ENCODE results near the gene GUCY1A1. TPM values are rescaled to one million over a fixed set of nuclear protein-coding genes. Genes with fewer than 3 reads are reported as not detected.

The GUCY1A1 gene
- total and polyA plus RNA-seq, 2 donors: 4.8 to 104 TPM

DNA sequence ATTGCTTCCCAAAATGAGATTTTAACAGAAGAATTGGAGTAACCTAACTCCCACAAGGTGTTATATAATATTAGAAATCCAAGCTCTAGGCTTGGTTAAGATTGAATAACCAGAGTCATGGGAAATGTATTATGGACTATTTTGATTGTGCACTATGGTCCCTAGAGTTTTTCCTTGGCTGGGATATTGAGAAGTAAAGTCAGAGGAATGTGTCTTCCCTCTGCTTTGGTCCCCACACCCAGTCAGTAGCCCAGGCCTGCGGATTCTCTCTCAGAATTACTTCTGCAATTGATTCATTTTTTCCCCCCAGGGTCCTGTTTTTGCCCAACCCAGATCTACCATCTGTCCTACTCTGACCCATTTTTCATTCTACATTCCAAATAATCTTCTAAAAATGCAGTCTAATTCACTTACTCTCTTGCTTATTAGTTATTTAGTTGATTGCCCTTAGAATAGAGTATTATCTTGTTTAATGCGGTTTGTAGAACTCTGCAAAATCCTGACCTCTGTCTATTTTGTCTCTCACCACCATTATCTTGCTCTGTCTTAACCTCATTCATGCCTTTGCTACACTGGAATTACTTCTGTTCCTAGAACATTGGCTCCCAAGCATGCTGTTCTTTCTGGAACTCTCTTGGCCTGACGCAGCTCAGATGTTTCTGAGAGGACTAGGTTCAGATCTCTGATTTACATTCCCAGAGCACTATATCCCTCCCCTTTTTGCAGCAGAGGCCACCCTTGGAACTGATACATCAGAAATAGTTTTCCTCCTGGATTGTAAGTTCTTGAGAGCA lies 23.6 kb downstream of the GUCY1A1 start:
- no peak for DNase-seq (ENCODE audit: extremely low spot score)
- Histone ChIP-seq H3K27ac (ENCODE audit: low read depth) (no peak overlapping the region), H3K4me1 (ENCODE audit: insufficient read depth) (no peaks in the 10 kb centered on the region), H3K36me3 (ENCODE audit: insufficient read depth) (no peaks in the 10 kb centered on the region), H3K4me3 (ENCODE audit: low read depth, low read length) (no peak overlapping the region)
- 88% methylated on average over 3 of the region's 3 CpGs for WGBS

DNA sequence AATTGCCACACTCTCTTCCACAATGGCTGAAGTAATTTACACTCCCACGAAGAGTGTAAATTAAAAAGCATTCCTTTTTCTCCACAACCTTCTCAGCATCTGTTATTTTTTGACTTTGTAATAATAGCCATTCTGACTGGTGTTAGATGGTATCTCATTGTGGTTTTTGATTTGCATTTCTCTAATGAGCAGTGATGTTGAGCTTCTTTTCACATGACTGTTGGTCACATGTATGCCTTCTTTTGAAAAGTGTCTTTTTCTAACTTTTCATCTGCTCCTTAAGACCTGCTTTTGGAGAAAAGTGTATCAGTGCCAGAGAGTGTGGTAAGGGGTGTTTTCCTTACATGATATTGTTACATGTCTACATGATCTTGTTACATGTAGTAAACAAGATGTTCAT lies 25.7 kb downstream of the GUCY1A1 start:
- 92% methylated on average over 1 of the region's 1 CpG for WGBS

DNA sequence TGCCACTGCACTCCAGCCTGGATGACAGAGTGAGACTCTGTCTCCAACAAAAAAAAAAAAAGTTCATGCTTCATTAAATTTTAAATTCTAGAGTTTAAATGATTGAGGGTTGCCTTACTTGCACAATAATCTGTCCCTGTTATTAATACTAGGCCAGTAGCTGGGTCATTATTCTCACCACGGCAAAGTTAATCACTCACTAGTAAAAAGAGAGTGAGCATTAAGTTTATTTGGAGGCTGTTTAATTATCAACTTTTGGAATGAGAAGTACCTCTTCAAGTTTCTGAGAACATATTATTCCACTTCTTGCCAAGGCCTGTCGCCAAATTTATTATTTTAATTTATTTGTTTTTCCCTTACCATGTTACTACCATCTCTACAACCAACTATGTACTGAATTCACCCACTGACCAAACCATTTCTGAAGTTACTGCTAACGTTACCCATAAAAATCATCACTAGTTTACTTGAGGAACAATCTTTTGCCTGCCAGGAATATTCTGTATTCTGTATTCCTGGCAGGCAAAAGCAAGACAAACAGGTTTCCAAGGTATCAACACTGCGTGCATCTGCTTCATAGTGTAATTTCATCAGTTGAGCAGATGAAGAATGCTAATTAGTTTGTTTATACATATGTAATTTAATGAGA lies 26.5 kb downstream of the GUCY1A1 start:
- H3K27ac ChIP-seq (ENCODE audit: low read depth): no peak overlapping the region
- no peaks in the 10 kb centered on the region for H3K4me1 ChIP-seq (ENCODE audit: insufficient read depth)
- H3K36me3 ChIP-seq (ENCODE audit: insufficient read depth): no peaks in the 10 kb centered on the region
- no peak overlapping the region for H3K4me3 ChIP-seq (ENCODE audit: low read depth, low read length)
- DNase-seq (ENCODE audit: extremely low spot score): no peak
- 65% methylated on average over 4 of the region's 4 CpGs for WGBS

More for the DNA sequence above, 25.7 kb downstream of the GUCY1A1 start:
- no peaks in the 10 kb centered on the region for H3K36me3 ChIP-seq (ENCODE audit: insufficient read depth)
- H3K4me3 ChIP-seq (ENCODE audit: low read depth, low read length): no peak overlapping the region
- no peak overlapping the region for H3K27ac ChIP-seq (ENCODE audit: low read depth)
- DNase-seq (ENCODE audit: extremely low spot score): no peak
- H3K4me1 ChIP-seq (ENCODE audit: insufficient read depth): no peaks in the 10 kb centered on the region

DNA sequence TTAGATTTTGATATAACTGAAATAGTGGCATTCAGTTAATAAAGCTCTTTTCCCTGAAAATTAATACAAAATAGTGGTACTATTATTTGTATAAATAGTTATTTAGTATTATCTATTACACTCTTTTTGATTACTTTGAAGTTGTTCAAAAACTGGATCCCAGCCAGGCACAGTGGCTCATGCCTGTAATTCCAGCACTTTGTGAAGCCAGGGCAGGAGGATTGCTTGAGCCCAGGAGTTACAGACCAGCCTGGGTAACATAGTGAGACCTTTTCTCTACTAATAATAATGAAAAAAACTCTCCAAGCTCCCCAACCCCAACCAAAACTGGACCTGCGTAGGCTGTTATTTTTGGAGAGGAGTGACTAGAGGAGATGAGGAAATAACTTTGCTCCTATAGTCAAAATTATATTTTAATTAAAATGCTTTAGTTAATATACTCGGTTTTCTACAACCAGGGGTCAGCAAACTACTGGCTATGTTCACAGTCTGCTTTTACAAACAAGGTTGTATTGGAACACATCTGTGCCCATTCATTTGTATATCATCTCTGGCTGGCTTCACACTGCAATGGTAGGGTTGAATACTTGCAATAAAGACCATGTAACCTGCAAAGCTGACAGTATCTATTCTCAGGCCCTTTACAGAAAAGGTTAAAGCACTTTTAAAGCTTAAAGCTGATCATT lies 27.6 kb downstream of the GUCY1A1 start:
- no peak overlapping the region for H3K27ac ChIP-seq (ENCODE audit: low read depth)
- no peak for DNase-seq (ENCODE audit: extremely low spot score)
- H3K4me1 ChIP-seq (ENCODE audit: insufficient read depth): no peaks in the 10 kb centered on the region
- 75% methylated on average over 2 of the region's 2 CpGs for WGBS
- no peak overlapping the region for H3K4me3 ChIP-seq (ENCODE audit: low read depth, low read length)
- H3K36me3 ChIP-seq (ENCODE audit: insufficient read depth): no peaks in the 10 kb centered on the region

DNA sequence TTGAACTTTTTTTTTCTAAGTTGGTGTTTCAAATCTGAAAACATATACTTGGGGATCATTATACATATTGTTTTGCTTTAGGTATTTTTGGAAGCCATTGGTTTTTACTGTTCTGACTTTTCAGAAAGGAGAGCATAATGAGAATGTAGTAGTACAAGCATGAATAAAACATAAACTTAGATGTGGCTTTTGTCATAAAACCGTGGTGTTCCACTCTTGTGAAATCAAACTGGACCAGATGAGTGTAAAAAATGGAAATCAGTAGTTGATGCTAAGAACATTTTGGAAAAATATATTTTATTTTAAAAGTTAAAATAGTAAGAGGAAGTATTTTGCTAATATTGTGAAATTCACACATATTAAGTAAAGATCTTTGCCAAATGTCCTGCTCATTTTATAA lies 29.6 kb downstream of the GUCY1A1 start:
- H3K4me1 ChIP-seq (ENCODE audit: insufficient read depth): no peaks in the 10 kb centered on the region

DNA sequence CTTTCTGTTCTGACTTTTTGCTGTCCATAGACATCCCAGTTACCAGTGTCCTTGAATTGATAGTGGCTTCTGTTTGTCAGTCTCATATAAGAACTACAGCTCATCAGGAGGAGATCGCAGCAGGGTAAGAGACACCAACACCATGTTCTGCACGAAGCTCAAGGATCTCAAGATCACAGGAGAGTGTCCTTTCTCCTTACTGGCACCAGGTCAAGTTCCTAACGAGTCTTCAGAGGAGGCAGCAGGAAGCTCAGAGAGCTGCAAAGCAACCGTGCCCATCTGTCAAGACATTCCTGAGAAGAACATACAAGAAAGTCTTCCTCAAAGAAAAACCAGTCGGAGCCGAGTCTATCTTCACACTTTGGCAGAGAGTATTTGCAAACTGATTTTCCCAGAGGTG lies 30.1 kb downstream of the GUCY1A1 start:
- WGBS: 71% methylated on average over 6 of the region's 6 CpGs
- no peak overlapping the region for H3K4me3 ChIP-seq (ENCODE audit: low read depth, low read length)
- no peak overlapping the region for H3K27ac ChIP-seq (ENCODE audit: low read depth)
- H3K4me1 ChIP-seq (ENCODE audit: insufficient read depth): no peaks in the 10 kb centered on the region
- no peaks in the 10 kb centered on the region for H3K36me3 ChIP-seq (ENCODE audit: insufficient read depth)
- DNase-seq (ENCODE audit: extremely low spot score): no peak

More for the DNA sequence above, 29.6 kb downstream of the GUCY1A1 start:
- WGBS: 78% methylated on average over 1 of the region's 1 CpG
- no peak for DNase-seq (ENCODE audit: extremely low spot score)
- H3K4me3 ChIP-seq (ENCODE audit: low read depth, low read length): no peak overlapping the region
- no peaks in the 10 kb centered on the region for H3K36me3 ChIP-seq (ENCODE audit: insufficient read depth)
- H3K27ac ChIP-seq (ENCODE audit: low read depth): no peak overlapping the region

DNA sequence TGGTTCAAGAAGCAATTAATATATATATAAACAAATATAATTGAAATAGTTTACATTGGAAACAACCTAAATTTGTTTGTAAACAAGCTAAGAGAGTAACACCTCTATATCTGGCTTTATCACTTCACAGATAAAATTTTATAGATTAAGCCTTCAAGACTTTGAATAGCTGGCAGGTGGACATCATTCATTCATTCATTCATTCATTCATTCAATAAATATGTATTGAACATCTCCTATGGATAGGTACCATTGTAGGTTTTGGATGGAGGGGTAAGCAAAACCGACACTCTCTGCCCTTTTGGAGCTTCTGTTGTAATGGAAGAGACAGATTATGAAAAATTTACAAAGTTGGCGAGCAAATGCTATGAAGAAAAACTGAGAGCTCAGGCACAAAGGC lies 35.2 kb downstream of the GUCY1A1 start:
- no peak for DNase-seq (ENCODE audit: extremely low spot score)
- no peak overlapping the region for H3K4me3 ChIP-seq (ENCODE audit: low read depth, low read length)
- 95% methylated on average over 2 of the region's 2 CpGs for WGBS
- H3K27ac ChIP-seq (ENCODE audit: low read depth): no peak overlapping the region
- H3K4me1 ChIP-seq (ENCODE audit: insufficient read depth): no peaks in the 10 kb centered on the region
- H3K36me3 ChIP-seq (ENCODE audit: insufficient read depth): no peaks in the 10 kb centered on the region

DNA sequence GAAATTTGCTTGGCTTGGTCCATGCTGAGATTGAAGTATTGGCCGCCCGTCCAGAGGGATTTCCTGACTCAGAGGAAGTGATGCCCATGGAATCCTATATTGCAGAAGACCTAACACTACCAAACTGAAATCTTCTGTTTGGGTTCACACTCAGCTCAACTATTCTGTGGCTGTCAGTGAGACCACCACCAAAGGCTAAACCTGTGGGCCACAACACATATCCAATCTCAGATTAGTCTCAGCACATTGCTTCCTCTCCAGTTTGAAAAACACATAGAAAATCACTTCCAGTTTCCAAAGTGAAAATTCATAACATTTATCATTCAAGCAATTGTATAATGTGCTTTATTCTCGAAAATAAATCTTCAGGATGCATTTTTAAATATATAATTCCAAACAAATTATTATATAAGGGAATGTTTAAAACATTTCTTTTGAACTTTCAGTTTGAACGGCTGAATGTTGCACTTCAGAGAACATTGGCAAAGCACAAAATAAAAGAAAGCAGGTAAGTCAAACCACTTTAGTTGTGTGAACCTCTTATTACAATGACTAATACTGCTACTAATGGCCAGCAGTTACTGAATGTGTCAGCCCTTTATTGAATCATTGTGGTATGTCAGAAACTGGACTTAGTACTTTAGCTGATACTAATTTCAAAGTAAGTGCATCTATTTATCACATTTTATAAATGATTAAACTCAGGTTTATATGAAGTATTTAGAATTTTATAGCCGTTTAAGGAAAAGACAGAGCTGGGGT lies 37.0 kb downstream of the GUCY1A1 start:
- H3K4me3 ChIP-seq (ENCODE audit: low read depth, low read length): no peak overlapping the region
- no peaks in the 10 kb centered on the region for H3K4me1 ChIP-seq (ENCODE audit: insufficient read depth)
- WGBS: 89% methylated on average over 5 of the region's 5 CpGs
- DNase-seq (ENCODE audit: extremely low spot score): no peak
- no peak overlapping the region for H3K27ac ChIP-seq (ENCODE audit: low read depth)
- no peaks in the 10 kb centered on the region for H3K36me3 ChIP-seq (ENCODE audit: insufficient read depth)

DNA sequence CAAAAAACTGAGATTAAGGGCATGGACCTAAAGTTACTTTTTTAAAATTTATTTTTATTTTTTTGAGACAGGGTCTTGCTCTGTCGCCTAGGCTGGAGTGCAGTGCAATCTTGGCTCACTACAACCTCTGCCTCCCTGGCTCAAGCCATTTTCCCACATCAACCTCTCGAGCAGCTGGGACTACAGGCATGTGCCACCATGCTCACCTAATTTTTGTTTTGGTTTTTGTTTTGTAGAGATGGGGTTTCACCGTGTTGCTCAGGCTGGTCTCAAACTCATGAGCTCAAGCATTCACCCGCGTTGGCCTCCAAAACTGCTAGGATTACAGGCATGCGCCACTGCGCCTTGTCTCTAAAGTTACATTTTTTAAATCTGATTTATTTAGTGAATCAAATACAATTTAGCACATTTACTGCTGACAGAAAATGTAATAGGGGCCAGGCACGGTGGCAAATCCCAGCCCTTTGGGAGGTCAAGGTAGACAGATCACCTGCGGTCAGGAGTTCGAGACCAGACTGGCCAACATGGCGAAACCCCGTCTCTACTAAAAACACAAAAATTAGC lies 38.3 kb downstream of the GUCY1A1 start:
- Histone ChIP-seq H3K4me1 (ENCODE audit: insufficient read depth) (no peaks in the 10 kb centered on the region), H3K36me3 (ENCODE audit: insufficient read depth) (no peaks in the 10 kb centered on the region), H3K27ac (ENCODE audit: low read depth) (no peak overlapping the region), H3K4me3 (ENCODE audit: low read depth, low read length) (no peak overlapping the region)
- 92% methylated on average over 12 of the region's 12 CpGs for WGBS
- no peak for DNase-seq (ENCODE audit: extremely low spot score)

DNA sequence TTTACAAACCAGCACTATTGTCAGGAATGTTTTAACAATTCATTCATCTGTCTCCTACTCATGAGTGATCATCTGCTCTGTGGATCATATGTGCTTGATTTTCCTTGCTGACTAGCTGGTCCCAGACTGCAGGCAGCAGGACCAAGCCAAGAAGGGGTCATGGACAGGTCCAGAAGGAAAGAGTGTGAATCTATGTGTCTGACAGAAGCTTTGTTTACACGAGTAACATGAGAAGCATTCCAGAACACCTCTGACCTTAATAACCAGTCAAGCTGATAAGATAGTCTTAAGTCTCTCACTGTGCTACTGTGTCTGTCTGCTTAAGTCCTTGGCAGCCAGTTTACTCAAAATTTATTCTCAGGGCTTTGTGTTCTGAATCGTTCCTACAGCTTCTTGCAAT lies 39.0 kb downstream of the GUCY1A1 start:
- Histone ChIP-seq H3K27ac (ENCODE audit: low read depth) (no peak overlapping the region), H3K4me1 (ENCODE audit: insufficient read depth) (no peaks in the 10 kb centered on the region), H3K36me3 (ENCODE audit: insufficient read depth) (no peaks in the 10 kb centered on the region), H3K4me3 (ENCODE audit: low read depth, low read length) (no peak overlapping the region)
- no peak for DNase-seq (ENCODE audit: extremely low spot score)
- 14% methylated on average over 2 of the region's 2 CpGs for WGBS

DNA sequence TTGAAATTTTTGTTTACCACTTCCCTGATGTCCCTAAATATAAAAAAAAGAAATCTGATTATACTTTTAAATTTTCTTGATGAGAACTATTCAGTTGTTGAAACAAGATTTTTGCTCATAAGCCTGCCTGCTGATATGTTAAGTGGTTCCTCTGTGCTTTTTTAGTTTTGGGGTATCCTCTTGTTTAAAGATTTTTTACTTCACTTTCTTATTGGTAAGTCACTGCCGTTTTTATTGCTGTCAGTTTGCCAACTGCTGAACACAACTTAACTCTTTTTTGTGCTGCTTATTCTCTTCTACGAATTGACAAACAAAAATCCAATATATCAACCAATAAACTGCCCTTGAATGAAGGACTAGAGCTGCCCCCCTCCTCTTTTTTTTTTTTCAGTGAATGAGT lies 39.5 kb downstream of the GUCY1A1 start:
- 35% methylated on average over 2 of the region's 2 CpGs for WGBS
- no peak for DNase-seq (ENCODE audit: extremely low spot score)
- no peak overlapping the region for H3K4me3 ChIP-seq (ENCODE audit: low read depth, low read length)
- no peaks in the 10 kb centered on the region for H3K4me1 ChIP-seq (ENCODE audit: insufficient read depth)
- H3K36me3 ChIP-seq (ENCODE audit: insufficient read depth): no peaks in the 10 kb centered on the region
- no peak overlapping the region for H3K27ac ChIP-seq (ENCODE audit: low read depth)

DNA sequence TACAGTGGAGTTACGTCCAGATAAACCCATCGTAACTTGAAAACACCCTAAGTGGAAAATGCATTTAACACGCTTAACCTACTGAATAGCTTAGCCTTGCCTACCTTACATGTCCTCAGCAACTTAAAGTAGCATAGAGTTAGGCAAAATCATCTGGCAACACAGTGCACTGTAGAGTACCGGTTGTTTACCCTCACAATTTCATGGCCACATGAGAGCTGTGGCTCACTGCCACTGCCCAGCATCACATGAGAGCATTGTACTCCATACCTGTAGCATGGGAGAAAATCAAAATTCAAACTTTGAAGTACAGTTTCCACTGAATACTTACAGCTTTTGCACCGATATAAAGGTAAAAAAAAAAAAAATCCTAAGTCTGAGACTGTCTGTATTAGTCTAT lies 40.6 kb downstream of the GUCY1A1 start:
- Histone ChIP-seq H3K4me3 (ENCODE audit: low read depth, low read length) (no peak overlapping the region), H3K36me3 (ENCODE audit: insufficient read depth) (no peaks in the 10 kb centered on the region), H3K27ac (ENCODE audit: low read depth) (no peak overlapping the region), H3K4me1 (ENCODE audit: insufficient read depth) (no peaks in the 10 kb centered on the region)
- 96% methylated on average over 5 of the region's 5 CpGs for whole genome bisulfite sequencing
- DNase-seq (ENCODE audit: extremely low spot score): no peak

DNA sequence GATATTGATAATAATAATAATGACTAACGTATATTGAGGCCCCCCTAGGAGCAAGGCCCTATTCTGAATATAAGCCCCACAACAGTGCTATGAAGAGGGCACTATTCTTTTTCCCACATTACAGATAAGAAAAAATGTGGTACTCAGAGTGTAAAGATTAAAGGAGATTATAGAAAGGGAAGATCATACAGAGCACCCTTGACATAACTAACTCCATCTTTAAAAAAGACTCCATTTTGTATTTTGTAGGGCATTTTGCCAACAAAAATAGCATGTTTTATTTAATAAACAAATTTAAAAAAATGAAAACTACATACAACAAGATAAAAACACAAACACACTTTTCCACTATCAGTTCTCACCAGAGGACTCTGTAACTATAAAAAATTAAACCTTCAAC lies 42.1 kb downstream of the GUCY1A1 start:
- WGBS: 90% methylated on average over 1 of the region's 1 CpG
- H3K4me1 ChIP-seq (ENCODE audit: insufficient read depth): no peaks in the 10 kb centered on the region

More for the DNA sequence above, 42.1 kb downstream of the GUCY1A1 start:
- H3K27ac ChIP-seq (ENCODE audit: low read depth): no peak overlapping the region
- H3K36me3 ChIP-seq (ENCODE audit: insufficient read depth): no peaks in the 10 kb centered on the region
- DNase-seq (ENCODE audit: extremely low spot score): no peak
- no peak overlapping the region for H3K4me3 ChIP-seq (ENCODE audit: low read depth, low read length)

Measured in urinary bladder (tissue), 4 donors.